Gastroesophageal sphincter (tissue), 3 donors: Measurements from ENCODE around the gene PKP3.
"Not testable (repeated sequence)": the region's sequence is repeated elsewhere in the genome, so short reads cannot be mapped to it uniquely, and the experiment has no call there.

Source experiments
- CTCF ChIP-seq, 4 experiments: fragments of 200-600 bp in 2 of 4; fragments of 450-650 bp in 2 of 4; sonication (generic) in 1 of 4; IDR thresholded peaks; one replicate each; pipeline ENCODE4 v1.5.1; 2017 to 2019; ENCODE audit warnings: antibody characterized with exemption in 4 of 4, mild to moderate bottlenecking in 2 of 4, moderate library complexity in 2 of 4
- POLR2A ChIP-seq, 2 donors: fragments of 450-650 bp; IDR thresholded peaks; one replicate each; pipeline ENCODE4 v1.6.1; 2017; ENCODE audit warnings: antibody characterized with exemption in 2 of 2, mild to moderate bottlenecking in 2 of 2, moderate library complexity in 1 of 2
- POLR2AphosphoS5 ChIP-seq: sonication (generic); formaldehyde crosslinking; IDR thresholded peaks from one replicate; pipeline ENCODE4 v1.6.1; 2017; ENCODE audit warnings: antibody characterized with exemption

GRCh38 chr11:410711-411110 lies 16.7 kb downstream of the PKP3 start:
- not testable (repeated sequence) for TF ChIP-seq CTCF (IDR thresholded peaks at IDR 0.05); POLR2AphosphoS5; POLR2A (IDR thresholded peaks at IDR 0.05)
